Glutamatergic neuron (in vitro differentiated cells): ENCODE measurements around the gene CTDSPL. TPM values are rescaled to one million over a fixed set of nuclear protein-coding genes. Genes with fewer than 3 reads are reported as not detected.
"Not testable (repeated sequence)": the region's sequence is repeated elsewhere in the genome, so short reads cannot be mapped to it uniquely, and the experiment has no call there.

Experiments used
- DNase-seq: peaks from one replicate; pipeline ENCODE4 v3.0.0; 2022
- H3K27ac Mint-ChIP-seq: one replicate; pipeline ENCODE4 v1.8.0; 2020; ENCODE audit warnings: mild to moderate bottlenecking, mixed read lengths, inconsistent platforms; ENCODE audit not compliant: unreplicated experiment
- H3K27me3 Mint-ChIP-seq: one replicate; pipeline ENCODE4 v1.8.0; 2020; ENCODE audit warnings: mild to moderate bottlenecking, moderate library complexity, mixed read lengths, inconsistent platforms; ENCODE audit not compliant: unreplicated experiment
- H3K36me3 Mint-ChIP-seq: one replicate; pipeline ENCODE4 v1.8.0; 2020; ENCODE audit warnings: mild to moderate bottlenecking, mixed read lengths, inconsistent platforms; ENCODE audit not compliant: unreplicated experiment
- H3K4me1 Mint-ChIP-seq: one replicate; pipeline ENCODE4 v1.8.0; 2020; ENCODE audit warnings: mild to moderate bottlenecking, low read depth, mixed read lengths, inconsistent platforms; ENCODE audit not compliant: unreplicated experiment
- H3K4me3 Mint-ChIP-seq: one replicate; pipeline ENCODE4 v1.8.0; 2020; ENCODE audit warnings: mild to moderate bottlenecking, mixed read lengths, inconsistent platforms; ENCODE audit not compliant: unreplicated experiment
- H3K9me3 Mint-ChIP-seq: one replicate; pipeline ENCODE4 v1.8.0; 2020; ENCODE audit warnings: mild to moderate bottlenecking, moderate library complexity, mixed read lengths, inconsistent platforms; ENCODE audit not compliant: unreplicated experiment
- CTCF ChIP-seq: fragments of 200-600 bp; sonication (generic); IDR thresholded peaks from one replicate; pipeline ENCODE4 v1.5.0; 2021; ENCODE audit not compliant: partially characterized antibody, unreplicated experiment
- total RNA-seq: library from RNA; stranded (reverse); fragmentation: NEBNext Ultra II Directional; extraction: Animal tissue kit (Norgen Biotek cat#: 25700); gene quantifications from one replicate; pipeline ENCODE4 v1.2.1, GENCODE V29; 2021; ENCODE audit not compliant: unreplicated experiment

CTDSPL gene
- total RNA-seq, 1 donor from 2014 or later, result 6.6 TPM

- no peak for DNase-seq
- Mint-ChIP-seq H3K4me3 (no peak overlapping the region), H3K9me3 (no peaks in the 10 kb centered on the region), H3K27ac (no peak overlapping the region), H3K36me3 (no peaks in the 10 kb centered on the region), H3K4me1 (peaks cover 9% of the 10 kb centered on the region), H3K27me3 (peaks cover 7% of the 10 kb centered on the region)
- no peak for TF ChIP-seq CTCF
Measured at GRCh38 chr3:37968199-37968598, 106.5 kb downstream of the CTDSPL start.

- TF ChIP-seq CTCF, result no peak
- H3K27ac Mint-ChIP-seq, result no peak overlapping the region
- peaks cover 7% of the 10 kb centered on the region for H3K27me3 Mint-ChIP-seq
- no peak for DNase-seq
- H3K4me1 Mint-ChIP-seq, result peaks cover 15% of the 10 kb centered on the region
- H3K4me3 Mint-ChIP-seq, result no peak overlapping the region
- H3K36me3 Mint-ChIP-seq, result no peaks in the 10 kb centered on the region
- H3K9me3 Mint-ChIP-seq, result no peaks in the 10 kb centered on the region
Measured at GRCh38 chr3:37968813-37969595, 107.3 kb downstream of the CTDSPL start.

- Mint-ChIP-seq H3K4me3 (peak overlapping the region; percentile 12), H3K36me3 (no peaks in the 10 kb centered on the region), H3K27ac (no peak overlapping the region), H3K27me3 (peaks cover 7% of the 10 kb centered on the region), H3K9me3 (no peaks in the 10 kb centered on the region), H3K4me1 (peaks cover 18% of the 10 kb centered on the region)
- TF ChIP-seq CTCF, result no peak
- no peak for DNase-seq
Measured at GRCh38 chr3:37969596-37970100, 108.0 kb downstream of the CTDSPL start.

GRCh38 chr3:37970802-37971201 is 109.1 kb downstream of the CTDSPL start:
- Mint-ChIP-seq H3K9me3 (no peaks in the 10 kb centered on the region), H3K36me3 (no peaks in the 10 kb centered on the region), H3K4me3 (no peak overlapping the region), H3K27me3 (peaks cover 9% of the 10 kb centered on the region), H3K27ac (no peak overlapping the region), H3K4me1 (peaks cover 27% of the 10 kb centered on the region)
- no peak for DNase-seq
- no peak for TF ChIP-seq CTCF

- no peaks in the 10 kb centered on the region for H3K9me3 Mint-ChIP-seq
- peaks cover 27% of the 10 kb centered on the region for H3K4me1 Mint-ChIP-seq
- H3K4me3 Mint-ChIP-seq, result no peak overlapping the region
- no peak for TF ChIP-seq CTCF
- no peaks in the 10 kb centered on the region for H3K36me3 Mint-ChIP-seq
- H3K27me3 Mint-ChIP-seq, result peaks cover 9% of the 10 kb centered on the region
- no peak overlapping the region for H3K27ac Mint-ChIP-seq
- DNase-seq, result no peak
Measured at GRCh38 chr3:37971467-37971866, 109.8 kb downstream of the CTDSPL start.

GRCh38 chr3:37972056-37972455 is 110.4 kb downstream of the CTDSPL start:
- DNase-seq, H3K36me3 Mint-ChIP-seq, H3K4me3 Mint-ChIP-seq, H3K9me3 Mint-ChIP-seq, H3K27me3 Mint-ChIP-seq, H3K27ac Mint-ChIP-seq: not testable (repeated sequence)
- peaks cover 27% of the 10 kb centered on the region for H3K4me1 Mint-ChIP-seq
